Fibroblast of peridontal ligament (primary cell): ENCODE results near the gene FATE1.

Experiments used
- DNase-seq: peaks from one replicate; pipeline ENCODE4 v3.0.0-alpha.2; 2010; ENCODE audit errors: extremely low read depth

Gene FATE1

GRCh38 chrX:151715752-151716151 is at the start of gene FATE1:
TSS of gene FATE1 (plus strand) at chrX:151716035. CDS start at chrX:151716120, 85 bp downstream.
- DNase-seq: no peak

GRCh38 chrX:151675121-151675746 is 40.6 kb upstream of the FATE1 start:
- no peak for DNase-seq

DNA sequence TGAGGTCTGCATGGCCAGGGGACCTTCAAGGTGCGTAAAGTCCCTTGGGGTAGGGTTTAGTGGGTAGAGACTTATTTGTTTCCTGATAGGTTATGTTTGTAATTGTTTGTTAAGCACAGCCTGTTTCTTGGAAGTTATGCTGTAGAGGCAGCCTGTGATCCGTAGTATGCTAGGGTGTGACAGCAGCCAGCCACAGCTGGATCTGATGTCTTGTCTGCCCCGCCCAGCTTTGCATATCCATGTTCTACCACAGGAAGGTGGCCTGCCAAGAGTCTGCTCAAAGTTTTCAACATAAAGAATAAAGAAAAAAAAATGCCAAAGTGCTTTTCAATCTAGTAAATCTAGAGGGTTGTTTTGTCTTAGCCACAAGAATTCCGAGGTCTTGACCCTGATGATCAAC is 39.6 kb upstream of the FATE1 start:
- DNase-seq: no peak

DNA sequence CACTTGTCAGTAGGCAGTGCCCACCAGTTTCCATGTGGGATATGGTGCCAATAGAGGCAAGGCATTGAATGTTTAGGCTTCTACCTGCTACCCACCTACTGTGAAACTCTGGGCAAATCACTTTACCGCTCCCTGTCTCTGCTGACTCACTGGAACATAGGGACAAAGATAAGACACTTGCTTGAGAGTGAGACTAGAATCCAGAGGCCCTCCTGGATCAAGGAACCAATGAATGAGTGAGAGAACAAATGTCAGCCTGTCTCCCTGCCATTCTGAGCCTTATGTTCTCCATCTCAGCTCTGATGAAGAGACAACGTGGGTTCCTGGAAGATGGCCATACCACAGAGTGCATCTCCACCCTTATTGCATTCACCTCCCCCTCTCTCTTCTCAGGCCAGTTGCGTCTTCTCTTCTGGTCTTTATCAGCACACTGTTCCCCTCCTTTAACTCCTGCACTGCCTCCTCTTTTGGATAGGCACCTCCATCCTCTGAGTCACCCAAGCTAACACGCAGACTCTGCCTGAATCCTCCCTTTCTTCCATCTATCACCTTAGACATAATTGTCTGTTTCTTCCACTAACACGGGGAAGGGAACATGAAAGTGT is 35.9 kb upstream of the FATE1 start:
- DNase-seq: no peak

DNA sequence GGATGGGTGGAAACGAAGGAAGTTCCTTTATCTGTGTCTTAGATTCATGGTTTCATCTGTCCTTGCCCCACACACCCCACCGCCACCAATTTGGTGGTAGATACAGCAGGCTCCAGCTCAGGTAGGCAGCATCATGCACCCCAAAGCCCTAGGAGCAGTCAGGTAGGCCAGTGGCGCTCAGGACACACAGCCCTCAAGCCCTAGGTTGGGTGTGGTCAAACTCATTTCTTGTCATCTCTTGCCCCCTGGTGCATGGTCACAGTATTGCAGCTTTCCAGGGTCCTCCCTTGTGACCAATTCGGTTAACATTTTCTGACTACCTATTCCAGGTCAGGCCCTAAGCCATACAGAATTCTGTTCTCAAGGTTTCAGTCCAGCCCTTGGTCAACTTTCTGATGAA is 35.0 kb upstream of the FATE1 start:
- DNase-seq: peak; percentile 7

DNA sequence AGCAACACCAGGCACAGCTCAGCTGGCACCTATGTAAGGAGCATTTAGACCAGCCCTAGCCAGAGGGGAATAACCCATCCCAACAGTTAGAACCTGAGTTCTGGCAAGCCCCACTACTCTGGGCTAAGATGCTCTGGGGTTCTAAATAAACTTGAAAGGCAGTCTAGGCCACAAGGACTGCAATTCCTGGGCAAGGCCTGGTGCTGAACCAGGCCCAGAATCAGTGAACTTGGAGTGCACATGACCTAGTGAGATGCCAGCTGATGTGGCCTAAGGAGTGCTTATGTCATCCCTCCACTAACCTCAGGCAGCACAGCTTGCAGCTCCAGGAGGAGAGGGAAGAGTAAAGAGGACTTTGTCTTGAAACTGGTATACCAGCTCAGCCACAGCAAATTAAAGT is 28.2 kb upstream of the FATE1 start:
- no peak for DNase-seq

GRCh38 chrX:151688695-151689094 is 27.1 kb upstream of the FATE1 start:
- no peak for DNase-seq

- DNase-seq: no peak
These were observed 23.0 kb upstream of the FATE1 start for GRCh38 chrX:151692825-151693224.

GRCh38 chrX:151694121-151694520 is 21.7 kb upstream of the FATE1 start:
- DNase-seq: no peak

DNA sequence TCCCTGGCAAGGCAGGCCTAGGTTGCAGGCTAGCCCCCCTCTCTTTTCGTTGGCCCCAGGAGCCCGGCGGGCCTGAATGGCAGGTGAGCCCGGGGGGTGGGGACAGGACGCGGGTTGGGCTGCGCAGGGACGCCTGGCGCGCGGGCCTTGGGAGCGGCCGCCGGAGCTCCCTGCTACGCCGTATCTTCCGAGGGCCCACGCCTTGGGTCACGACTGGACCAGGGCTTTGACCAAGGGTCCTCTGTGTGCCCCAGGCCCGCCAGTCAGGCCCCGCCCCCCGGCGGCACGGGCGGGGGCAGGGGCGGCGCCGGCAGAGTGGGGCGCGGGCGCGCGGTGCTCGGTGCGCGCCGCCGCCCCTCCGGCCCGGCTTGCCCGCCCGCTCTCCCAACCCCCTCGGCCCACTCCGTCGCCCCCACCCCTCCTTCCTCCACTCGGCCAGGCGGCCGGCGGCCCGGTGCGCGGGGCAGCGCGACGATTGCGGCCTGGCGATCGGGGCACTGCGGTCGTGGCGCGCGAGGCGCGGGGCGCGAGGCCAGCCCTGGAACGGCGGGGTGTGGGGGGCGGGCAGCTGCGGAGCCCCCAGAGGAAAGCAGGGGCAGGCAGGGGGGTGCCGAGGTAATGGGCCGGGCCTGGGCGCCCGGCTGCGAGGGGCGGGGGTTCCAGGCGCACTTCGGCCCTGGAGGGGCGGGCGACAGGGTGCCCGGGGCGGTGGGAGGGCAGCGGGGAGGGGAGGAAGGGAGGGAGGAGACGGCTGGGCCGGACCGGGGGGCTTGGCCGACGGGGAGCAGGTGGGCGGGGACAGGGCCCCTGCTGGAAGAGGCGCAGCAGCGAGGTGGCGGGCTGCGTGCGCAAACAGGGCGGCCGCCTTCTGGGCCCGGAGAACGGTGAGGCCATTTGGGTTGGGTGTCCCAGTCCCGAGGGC is 20.9 kb upstream of the FATE1 start, which contains the start of gene PRRG3:
TSS of gene PRRG3 (plus strand) at position 798 of the 922 bp plus-strand sequence. CDS start 3,357 bp downstream, outside the sequence.
- no peak for DNase-seq

DNA sequence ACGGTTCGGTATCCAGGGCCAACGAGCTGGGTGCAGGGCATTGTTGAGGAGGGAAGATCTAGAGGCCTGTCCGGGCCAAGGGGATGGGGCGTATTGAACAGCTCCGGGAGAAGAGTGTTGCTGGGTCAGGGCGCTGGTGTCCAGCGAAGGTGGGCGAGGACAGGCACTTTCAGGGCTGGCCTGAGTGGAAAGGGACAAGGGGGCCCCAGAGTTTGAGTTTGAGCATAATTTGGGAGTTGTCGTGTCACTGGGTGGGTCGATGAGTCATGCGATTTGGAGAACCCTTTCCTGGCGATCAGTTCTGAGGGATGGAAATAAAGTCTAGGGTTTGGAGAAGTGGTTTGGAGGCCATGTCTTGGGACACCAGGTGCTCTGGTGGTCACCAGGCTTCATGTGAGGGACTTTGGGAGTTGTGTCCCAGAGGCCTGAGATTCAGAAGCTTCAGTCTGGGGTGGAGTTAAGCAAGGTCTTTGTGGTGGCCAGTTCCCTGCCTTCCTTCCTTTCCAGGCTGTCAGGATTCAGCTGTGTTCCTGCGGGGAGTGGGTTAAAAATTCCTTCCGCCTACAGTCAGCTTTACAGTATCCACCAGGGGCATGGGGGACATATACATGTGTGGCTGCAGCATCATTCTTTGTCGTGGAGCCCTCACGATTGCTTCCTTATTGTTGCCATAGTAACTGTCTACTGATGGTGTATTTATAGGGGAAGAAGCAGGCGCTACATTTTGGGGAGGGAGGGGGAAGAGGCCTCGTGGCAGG is 20.1 kb upstream of the FATE1 start:
- DNase-seq: no peak

GRCh38 chrX:151697082-151697481 is 18.8 kb upstream of the FATE1 start:
- peak; percentile 53 for DNase-seq

- peak; percentile 92 for DNase-seq
These were observed 18.3 kb upstream of the FATE1 start for GRCh38 chrX:151697522-151697921.

- no peak for DNase-seq
These were observed 17.4 kb upstream of the FATE1 start for GRCh38 chrX:151698485-151698884.

DNA sequence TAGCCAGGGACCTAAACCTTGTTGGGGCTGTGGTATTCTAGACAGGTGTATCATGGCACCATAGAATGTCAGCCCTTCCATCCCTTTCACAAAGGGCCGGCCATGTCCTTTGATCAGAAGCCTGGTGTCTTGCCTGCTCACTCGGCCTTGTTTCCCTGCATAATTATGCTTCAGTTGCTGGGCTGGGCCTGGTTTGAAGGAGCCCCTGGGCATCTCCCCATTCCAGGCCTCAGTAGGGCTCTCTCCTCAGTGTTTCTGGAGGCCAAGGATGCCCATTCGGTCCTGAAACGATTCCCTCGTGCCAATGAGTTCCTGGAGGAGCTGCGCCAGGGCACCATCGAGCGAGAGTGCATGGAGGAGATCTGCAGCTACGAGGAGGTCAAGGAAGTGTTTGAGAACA is 16.1 kb upstream of the FATE1 start:
- DNase-seq: no peak

DNA sequence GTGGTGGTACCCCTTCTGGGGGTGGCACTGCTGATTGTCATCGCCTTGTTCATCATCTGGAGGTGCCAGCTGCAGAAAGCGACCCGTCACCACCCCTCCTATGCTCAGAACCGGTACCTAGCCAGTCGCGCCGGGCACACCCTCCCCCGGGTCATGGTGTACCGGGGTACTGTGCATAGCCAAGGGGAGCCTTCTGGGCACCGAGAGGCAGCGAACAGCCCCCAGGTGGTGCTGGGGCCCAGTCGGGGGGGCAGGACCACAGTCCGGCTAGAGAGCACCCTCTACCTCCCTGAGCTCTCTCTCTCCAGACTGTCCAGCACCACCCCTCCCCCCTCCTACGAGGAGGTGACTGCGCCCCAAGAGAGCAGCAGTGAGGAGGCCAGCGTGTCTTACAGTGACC is 15.3 kb upstream of the FATE1 start:
- no peak for DNase-seq

DNA sequence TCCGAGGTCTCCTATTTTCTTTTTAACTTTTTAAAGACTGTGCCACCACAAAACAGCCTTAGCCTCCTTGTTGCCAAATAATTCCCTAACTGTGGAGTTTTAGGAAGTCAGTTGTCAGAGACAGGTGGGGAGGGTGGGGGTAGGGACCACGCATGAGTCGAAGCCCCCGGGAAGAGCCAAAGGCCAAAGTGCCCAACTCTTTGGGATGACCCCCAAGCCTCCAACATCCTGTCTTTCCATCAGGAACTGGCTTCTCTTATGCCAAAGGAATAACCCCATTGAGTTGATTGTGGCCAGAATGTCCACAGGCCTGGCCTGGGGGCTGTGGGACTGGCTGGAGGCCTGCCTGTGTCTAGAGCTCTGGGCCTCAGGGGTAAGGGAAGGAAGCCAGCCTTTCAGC is 14.8 kb upstream of the FATE1 start:
- no peak for DNase-seq

- no peak for DNase-seq
These were observed 14.3 kb upstream of the FATE1 start for GRCh38 chrX:151701531-151701930.

DNA sequence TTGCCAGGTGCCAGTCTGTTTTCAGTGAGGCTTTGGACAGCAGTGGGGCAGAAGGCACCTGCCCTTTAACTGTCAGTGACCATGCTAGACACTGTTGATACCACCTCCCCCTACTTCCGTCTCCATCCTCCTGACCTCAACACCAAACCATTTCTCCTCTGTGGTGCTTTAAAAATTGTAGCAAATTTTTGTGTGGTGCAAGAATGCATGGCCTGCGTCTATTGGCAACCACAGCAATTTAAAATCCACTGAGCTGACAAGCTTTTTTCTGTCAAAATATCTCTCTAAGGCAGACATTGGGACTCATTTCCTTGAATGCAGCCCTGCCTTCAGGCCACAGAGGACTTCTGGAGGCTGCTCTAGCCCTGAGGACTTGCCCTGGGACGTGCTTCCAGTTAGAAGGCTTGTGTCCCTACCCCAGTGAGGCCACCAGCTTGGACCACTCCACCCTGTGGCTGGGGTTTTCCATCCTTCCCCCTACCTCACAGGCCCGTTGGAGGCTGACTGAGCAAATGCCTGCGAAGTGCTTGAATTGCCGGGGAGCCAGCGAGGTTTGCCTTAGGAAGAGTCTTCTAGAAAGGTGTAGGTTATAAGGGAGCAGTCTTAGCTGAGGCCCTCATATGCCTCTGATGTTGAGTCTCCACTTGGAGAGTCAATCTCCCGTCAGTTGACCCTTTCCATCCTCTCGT is 13.7 kb upstream of the FATE1 start:
- peak; percentile 37 for DNase-seq

DNA sequence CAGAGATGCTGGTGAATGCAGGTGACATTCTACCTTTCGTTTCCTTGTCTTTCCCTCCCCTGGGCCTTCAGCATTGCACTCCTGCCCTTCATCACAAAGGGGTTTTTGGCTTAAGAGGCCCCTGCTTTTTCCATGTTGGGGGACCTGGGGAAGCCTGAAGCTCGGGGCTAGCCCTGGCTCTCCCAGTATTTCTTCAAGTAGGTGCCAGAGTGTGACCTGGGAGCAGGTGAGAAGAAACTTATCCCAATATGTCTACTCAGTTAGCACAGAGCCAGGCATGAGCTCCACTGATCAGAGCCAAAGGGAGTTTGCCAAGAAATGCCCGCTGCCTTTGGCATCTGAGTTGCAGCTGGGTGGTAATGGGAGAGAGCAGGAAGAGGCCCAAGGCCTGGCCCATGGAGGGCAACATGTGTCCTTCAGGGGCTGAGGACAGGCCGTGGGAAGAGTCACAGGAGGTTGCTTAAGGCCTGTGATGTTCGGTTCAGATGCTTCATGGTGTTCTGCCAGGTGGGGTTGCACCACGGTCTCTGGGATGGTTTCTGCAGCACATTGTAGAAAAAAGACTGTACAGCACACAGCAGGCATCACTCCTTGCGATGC is 13.0 kb upstream of the FATE1 start:
- no peak for DNase-seq

- peak; percentile 16 for DNase-seq
These were observed 12.3 kb upstream of the FATE1 start for GRCh38 chrX:151703487-151703886.
